Measurements from ENCODE around the gene IL1A.

Gene IL1A

DNA sequence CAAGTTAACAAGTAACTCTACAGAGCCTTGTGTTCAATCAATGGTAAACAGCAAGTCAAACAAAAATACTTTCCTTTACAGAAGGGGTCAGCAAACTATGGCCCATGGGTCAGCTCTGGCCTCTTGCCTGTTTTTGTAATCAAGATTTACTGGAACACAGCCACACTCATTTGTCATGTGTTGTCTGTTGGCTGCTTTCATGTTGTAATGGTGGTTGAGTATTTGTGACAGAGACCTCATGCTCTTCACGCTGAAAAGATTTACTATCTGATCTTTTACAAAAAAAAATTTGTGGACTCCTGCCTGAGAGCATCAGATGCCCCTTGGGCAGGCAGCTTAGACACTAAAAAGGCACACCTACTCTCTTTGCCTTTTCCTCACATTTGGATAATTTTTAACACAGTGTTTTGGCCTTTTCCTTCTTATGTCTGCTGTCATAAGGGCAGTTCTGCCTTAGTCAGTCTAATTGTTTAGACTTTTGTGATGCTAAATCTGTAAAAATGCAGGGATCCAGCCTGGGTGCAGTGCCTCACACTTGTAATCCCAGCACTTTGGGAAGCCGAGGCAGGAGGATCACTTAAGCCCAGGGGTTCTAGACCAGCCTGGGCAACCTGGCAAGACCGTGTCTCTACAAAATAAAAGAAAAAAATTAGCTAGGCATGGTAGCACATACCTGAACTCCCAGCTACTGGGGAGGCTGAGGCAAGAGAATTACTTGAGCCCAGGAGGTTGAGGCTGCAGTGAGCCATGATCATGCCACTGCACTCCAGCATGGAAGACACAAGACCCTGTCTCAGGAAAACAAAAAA, 34.0 kb upstream of the IL1A start:
- intact Hi-C loops (cut with DNase I): no loop called here
- DNase-seq: no peak

DNA sequence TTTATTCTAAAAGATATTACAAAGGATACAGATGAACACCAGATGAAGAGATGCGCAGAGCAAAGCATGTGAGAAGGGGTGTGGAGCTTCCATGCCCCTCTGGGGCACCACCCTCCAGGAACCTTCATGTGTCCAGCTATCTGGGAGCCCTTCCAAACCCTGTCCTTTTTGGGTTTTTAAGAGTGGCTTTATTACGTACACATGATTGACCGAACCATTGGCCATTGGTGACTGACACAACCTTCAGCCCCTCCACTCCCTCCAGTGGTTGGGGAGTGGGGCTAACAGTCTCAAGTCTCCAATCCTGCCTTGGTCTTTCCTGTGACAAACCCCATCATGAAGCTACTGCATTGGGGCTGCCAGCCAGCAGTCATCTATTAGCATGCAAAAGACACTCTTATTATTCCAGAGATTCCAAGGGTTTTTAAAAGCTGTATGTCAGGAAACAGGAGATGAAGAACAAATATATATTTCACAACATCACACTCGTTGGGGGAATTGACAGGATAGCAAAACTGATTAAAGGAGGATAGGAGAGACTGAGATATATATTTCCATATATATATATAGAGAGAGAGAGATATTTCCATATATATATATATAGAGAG, 32.9 kb upstream of the IL1A start:
- intact Hi-C loops (cut with DNase I): no loop called here
- no peak for DNase-seq

DNA sequence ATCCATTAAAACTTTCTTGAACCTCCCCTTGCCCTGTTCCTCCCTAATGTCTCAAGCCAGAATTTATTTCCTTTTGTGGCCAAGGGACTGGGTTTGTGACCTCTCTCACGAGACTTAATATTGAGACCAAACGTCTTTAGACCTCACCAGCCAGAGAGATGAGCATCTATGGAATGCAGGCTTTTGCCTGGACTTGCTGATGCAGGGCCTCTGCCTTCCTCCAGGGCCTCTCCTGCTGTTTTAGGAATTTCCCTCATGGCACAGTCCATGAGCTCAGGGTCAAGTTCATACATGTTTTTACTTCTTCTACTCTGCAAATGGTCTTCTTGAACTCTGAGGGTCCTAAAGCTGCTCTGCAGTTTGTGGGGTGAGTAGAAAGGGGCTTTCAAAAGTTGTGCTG, 30.0 kb upstream of the IL1A start:
- intact Hi-C loops (cut with DNase I): no loop called here
- no peak for DNase-seq

DNA sequence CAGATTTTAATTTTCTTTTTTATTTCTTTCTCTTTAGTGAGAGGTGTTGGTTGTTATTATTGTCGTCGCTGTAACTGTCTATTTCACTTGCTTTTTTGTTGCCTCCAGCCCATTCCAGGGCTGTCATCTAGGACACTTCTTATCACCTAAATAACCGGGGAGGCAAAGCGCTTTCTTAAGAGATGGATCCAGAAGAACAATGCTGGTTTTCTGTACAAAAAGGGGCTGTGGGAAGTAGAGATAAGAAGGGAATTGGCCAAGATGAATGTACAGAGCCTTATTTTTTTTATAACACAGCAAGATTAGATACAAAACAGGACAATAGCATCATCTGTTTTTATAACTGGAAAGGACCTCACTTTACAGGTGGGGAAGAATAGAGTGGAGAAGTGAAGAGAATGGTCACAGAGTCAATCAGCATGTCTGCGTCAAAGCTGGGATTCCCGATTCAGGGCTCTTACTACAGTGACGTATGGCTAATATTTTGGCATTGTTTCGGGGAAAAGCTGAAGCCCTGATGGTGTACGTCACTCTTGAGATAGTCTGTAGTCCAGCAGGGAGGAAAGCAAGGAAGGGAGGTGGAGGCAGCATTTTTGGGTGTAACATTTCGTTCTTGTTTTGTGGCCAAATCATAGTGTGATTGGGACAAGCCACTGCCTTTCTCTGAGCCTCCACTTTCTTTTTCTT, 29.1 kb upstream of the IL1A start:
- intact Hi-C loops (cut with DNase I): no loop called here
- no peak for DNase-seq

DNA sequence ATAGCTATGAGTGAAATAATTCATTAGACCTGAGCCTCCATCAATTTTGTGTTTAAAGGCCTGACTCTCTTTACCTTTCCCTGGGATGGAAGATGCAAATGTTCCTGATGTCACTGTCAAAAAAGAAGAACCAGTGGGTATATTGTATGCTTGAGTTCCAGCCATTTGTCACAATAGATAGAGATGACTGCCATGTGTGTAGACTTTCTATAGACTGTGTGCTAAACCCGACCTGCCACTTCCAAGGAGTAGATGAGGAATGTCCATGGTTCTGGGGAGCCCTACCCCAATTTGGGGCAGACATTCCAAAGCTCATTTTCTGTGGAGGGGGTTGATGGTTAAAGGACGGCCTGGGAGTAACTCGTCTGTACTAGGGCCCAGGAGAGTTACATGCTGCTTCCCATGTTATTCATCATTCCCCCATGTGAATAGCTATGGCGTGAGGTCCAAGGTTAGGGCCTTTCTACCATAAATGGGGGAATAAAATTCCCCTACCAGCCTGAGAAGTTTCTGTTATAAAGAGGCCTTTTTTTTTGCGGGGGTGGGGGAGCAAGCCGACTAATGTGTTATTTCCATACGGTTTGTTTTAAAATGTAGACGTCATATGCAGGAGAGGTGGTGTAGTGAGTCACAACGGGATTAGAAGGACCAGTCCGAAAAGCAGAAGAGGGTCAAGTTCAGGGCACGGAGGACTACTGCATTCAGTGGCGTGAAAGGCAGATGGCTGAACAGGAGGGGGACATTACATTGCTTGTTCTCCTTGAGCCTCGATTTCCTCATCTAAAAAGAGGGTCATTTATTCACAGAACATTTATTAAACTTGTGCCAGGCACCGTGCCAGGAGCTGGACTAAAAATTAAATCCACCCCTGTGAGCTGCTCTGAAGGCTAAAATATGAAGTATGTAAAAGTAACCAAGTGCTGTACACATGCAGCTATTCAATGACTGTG, 28.3 kb upstream of the IL1A start:
- intact Hi-C loops (cut with DNase I): no loop called here
- no peak for DNase-seq

DNA sequence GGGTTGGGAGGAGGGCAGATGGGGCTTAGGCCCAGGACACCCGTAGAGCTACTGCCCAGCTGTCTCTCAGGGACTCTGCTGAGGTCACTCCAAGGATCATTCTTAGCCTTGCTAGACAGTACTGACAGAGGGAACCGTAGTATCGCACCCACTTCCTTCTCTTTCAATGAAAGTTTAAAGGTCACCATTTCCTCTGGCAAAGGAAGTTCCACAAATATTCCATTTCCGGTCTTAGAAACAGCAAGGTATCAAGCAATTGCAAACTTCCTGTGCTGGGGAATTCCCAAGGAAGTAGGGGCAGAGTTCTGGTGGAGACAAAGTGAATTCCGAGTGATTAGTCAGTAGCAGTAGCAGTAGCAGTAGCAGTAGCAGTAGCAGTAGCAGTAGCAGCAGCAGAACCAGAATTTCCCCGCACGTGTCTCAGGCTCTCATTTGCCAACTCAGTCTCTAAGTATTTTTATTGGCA, 27.6 kb upstream of the IL1A start:
- intact Hi-C loops (cut with DNase I): no loop called here
- no peak for DNase-seq

DNA sequence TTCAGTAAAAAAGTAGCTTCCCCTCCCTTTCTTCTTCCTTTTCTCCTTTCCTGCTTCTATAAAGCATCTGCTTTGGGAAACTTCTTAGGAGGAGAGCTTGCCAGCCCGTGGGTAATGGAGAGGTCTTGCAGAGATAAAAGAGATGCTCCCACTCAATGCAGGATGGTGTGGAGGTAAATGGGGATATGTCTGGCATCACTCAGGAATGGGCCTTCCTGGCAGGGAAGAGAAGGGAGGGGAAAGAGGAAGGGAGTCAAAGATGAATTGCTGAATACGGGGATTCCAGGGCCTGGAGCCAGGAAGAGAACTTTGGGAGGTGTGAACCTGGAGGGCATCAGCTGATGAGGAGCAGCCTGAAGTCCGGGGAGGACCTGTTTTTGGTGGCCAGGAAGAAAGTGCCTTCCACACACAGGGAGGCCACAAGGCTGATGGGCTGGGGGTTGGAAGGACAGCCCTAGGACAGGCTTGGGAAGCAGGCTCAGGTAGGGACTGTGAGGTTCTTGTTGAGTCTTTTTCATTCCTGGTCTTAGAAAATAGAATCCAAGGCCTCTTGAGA, 27.1 kb upstream of the IL1A start:
- DNase-seq: no peak
- intact Hi-C loops (cut with DNase I): no loop called here

DNA sequence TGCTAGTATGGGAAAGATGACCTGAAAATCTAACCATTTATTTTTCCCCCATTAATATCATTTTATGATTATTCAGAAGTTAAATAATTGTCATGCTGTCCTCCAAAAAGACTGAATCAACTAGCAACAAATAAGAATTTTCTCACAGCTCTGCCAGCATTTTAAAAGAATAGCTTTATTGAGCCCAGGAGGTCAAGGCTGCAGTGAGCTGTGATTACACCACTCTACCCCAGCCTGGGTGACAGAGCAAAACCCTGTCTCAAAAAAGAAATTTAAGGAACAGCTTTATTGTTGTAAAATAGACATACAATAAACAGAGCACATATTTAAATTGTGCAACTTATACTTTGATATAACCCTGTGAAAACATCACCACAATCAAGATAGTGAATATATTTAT, 24.8 kb upstream of the IL1A start:
- intact Hi-C loops (cut with DNase I): no loop called here
- no peak for DNase-seq

DNA sequence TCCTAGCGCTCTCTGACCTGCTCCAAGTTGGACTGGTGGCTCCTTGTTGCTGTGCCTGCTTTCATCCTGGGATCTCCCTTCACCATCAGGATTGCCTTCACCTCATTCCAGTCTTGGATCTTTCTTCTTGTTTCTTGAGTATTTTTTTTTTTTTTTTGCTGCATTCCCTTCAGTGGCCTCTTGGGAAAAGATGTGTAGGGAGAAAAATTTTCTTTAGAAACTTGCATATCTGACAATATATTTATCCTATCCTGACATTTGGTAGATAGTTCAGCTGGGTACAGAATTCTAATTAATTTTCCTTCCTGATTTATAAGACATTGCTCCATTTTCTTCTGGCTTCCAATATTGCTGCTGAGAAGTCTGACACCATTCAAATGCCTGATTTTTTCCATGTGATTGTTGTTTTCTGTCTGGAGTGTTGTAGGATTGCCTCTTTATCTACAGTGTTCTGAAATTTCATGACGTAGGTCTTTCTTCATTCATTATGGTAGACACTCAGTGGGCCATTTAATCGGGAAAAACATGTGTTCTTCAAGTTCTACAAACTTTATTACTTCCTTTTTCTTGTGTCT, 23.0 kb upstream of the IL1A start:
- intact Hi-C loops (cut with DNase I): no loop called here
- DNase-seq: no peak

DNA sequence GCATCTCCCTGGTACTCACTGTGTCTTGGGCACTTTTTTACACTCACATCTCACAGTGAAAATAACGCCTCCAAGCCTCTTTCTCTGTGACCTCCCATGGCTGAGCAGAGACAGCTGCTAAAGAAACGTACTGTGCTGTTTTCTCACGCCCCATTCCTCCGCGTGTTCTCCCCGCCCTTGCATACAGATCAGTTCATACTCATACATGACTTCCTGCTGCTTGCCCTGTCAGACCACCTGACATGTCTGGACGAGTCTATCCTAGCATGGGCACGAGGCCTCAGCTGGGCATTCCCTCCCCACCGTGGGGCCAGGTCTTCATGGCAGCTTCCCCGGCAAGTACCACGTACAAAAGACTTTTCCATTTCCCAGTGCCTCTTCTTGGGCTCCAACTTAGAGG, 21.2 kb upstream of the IL1A start:
- no peak for DNase-seq
- intact Hi-C loops (cut with DNase I): no loop called here

DNA sequence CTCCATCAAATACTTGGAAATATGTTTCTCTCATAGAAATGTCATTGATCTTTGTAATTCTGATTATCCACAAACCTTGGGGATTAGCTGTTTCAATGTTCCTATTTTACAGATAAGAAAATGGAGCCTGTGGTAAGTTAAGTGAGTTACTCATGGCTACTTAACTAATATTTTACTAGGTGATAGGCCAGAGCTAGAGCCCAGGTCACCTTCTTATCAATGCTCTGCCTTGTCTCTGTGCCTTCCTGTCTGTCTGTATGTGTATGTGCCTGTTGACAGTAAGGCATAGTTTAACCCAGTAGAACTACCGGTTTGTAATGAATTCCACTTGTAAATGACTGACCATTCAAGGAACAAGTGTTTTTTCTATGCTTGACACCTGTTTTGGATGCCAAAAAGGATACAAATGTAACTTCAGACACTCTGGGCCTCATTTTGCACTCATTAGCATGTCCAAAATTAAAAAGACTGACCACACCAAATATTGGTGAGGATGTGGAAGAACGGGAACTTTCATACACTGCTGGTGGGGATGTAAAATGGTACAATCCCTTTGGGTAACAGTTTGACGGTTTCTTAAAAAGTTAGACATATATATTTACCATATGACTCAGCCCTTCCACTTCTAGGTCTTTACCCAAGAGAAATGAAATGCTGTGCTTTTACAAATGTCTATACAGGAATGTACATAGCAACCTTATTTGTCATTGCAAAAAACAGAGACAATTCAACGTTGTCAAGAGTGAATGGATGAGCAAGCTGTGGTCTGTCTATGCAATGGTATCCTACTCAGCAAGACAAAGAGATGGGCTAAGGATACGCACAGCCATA, 19.6 kb upstream of the IL1A start:
- DNase-seq: no peak
- intact Hi-C loops (cut with DNase I): no loop called here

DNA sequence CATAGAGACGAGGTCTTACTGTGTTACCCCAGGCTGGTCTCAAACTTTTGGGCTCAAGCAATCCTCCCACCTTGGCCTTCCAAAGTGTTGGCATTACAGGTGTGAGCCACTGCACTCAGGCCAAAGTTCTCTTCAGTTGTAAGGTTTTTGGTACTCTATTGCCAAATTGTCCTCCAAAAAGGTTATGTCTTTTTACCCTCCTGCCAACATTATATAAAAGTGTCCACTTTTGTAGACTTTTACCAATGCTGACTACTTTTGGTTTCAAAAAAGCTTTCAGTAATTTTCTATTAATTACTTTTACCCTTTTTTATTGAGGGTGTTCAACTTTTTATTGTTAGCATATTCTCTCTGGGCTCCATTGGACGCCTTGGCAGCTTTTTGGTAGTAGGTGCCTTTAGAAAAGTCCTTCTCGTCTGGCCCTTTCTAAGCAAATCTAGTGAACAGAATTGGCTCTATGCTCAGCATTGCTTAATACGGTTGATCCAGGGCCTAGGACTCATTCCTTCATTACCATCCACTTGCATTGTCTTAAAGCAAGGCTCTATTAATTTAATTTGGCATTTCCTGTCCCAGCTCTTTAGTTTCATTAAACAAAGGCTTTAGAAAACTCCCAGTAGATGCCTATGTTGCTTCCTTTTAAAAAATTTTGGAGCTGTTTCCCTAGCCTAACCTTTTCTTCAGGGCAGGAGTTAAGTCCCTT, 16.7 kb upstream of the IL1A start:
- no peak for DNase-seq
- intact Hi-C loops (cut with DNase I): no loop called here

DNA sequence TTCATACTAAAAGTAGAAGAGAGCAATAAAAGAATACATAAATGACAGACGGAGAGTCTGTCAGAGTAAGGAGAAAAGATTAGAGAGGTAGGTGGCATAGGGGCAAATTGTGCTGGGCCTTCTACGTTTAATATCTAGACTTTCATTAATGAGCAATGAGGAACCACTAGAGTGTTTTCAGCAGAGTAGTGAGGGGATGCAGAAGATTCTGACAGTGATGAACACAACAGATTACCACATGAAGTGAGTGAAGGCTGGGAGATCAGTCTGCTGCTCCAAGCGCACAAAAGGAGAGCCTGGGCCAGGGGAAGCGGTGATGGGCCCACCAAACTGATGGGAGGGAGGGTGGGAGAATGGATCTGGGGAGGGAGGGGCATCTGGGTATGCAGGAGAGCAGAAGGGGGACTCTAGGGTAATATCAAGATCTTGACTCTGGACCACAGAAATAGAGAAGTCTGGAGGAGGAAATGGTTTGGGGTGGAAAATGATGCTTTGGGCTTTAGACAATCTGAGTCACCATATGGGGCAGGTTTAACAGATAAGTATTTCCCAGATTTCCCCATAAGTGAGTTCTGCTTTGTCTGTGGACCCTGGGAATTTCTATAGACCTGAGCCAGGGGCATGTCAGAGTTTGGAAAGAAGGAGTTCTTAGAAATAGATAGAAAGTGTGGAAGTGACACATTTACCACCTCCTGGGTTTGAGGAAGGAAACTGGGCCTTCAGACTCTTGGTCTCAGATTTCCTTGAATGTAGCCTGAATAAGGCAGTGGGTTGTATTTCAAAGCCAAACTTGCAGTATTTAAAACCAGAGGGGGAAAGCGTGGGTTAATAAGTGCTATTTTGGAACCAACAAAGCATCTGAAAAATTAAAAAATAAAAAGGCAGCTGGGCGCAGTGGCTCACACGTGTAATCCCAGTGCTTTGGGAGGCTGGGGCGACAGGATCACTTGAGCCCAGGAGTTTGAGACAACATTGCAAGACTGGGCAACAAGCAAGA, 15.0 kb upstream of the IL1A start:
- intact Hi-C loops (cut with DNase I): no loop called here
- DNase-seq: no peak

DNA sequence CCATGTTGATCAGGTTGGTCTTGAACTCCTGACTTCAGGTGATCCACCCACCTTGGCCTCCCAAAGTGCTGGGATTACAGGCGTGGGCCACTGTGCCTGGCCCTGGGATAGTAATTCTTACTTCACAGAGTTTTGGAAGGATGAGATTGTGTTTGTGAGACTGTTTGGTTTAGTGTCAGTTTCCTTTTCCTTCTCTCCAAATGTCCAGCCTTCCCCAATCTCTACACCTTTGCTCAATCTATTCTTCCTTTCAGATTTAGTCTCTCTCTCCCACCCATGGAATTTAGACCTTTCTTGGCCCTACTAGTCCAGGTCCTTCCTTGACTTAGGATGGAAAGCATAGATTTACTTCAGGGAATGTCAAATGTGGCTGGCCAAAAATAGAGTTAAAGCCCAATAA, 12.2 kb upstream of the IL1A start:
- intact Hi-C loops (cut with DNase I): no loop called here
- no peak for DNase-seq

DNA sequence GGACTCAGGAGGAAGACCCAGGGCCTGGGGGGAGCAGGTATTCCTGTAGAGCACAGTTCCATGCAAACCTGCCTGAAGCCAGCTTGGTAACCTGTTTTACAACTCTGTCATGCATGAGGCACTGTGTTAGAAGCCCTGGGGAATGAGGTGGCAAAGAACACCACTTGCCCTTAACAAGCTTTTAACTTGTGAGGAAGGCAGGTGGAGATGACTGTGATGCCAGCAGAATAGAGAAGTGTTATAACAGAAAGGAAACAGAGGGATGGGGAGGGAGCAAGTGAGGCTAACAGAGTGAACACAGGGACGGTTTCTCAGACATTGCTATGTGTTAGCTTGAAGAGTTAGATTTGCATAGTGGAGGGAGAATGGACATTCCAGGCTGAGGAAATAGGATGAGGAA, 11.5 kb upstream of the IL1A start:
- no peak for DNase-seq
- intact Hi-C loops (cut with DNase I): no loop called here

DNA sequence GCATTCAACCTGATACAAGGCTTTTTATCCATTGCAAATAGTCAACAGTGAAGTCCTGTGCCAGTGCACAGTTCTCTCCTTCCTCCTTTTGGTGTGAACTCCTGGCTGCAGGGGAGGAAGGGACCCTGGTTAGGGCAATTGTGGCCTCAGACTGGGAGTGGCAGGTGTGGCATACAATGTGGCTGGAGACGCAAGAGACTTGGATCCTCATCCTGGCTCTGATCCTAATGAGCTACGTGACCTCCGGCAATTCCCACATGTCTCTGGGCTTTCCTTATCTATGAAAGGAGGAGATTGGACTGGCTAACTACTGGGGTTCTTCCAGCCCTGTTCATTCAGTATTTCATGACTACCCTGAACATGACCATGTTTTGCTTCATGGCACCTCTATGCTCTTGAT, 10.5 kb upstream of the IL1A start:
- intact Hi-C loops (cut with DNase I): no loop called here
- DNase-seq: no peak

DNA sequence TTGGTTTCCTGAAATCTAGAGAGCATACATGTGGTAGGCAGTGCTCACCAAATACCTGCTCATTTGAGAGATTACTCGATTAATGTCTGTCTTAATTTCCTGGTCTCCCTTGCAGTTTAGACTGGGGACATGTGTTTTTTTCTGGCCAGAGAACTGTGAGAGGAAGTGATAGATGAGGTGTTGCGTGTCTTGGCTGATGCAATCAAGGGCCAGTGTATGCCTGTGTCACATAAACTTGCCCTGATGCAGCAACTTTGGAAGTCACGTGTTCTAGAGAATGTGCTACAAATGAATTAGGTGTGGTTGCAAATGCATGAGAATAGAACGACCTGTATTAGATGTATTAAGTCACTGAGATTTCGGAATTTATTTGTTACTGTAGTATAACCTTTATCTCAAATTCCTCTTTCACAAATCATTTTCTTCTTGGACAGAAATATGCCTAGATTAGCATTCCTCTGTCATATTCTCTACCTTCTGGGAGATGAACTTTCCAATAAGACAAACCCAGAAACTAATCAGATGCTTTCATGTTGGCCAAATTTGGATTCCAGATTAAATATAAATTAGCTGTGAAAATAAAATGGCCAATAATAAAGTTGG, 9.9 kb upstream of the IL1A start:
- intact Hi-C loops (cut with DNase I): no loop called here
- no peak for DNase-seq

Measured in posterior cingulate gyrus (tissue), 11 donors.